Neural crest cell (in vitro differentiated cells): Measurements from ENCODE around the gene TCP1. TPM values are rescaled to one million over a fixed set of nuclear protein-coding genes. Genes with fewer than 3 reads are reported as not detected.
A peak's percentile ranks its signal among the peaks of the same experiment; 100 is the strongest.

Source experiments
- DNase-seq: peaks from one replicate; pipeline ENCODE4 v3.0.0; 2021; ENCODE audit warnings: low read depth, mixed read lengths, low spot score
- H3K27ac Mint-ChIP-seq: one replicate; pipeline ENCODE4 v1.8.0; 2021; ENCODE audit warnings: mild to moderate bottlenecking, mixed read lengths; ENCODE audit not compliant: unreplicated experiment
- H3K27me3 Mint-ChIP-seq: 2 replicates; pipeline ENCODE4 v1.8.0; 2021; ENCODE audit warnings: low read depth, mild to moderate bottlenecking, mixed read lengths
- H3K36me3 Mint-ChIP-seq: 2 replicates; pipeline ENCODE4 v1.8.0; 2021; ENCODE audit warnings: low read depth, mild to moderate bottlenecking, mixed read lengths
- H3K4me1 Mint-ChIP-seq: 2 replicates; pipeline ENCODE4 v1.8.0; 2021; ENCODE audit warnings: mixed read lengths
- H3K4me3 Mint-ChIP-seq: one replicate; pipeline ENCODE4 v1.8.0; 2021; ENCODE audit warnings: mild to moderate bottlenecking, mixed read lengths
- H3K9me3 Mint-ChIP-seq: 2 replicates; pipeline ENCODE4 v1.8.0; 2021; ENCODE audit warnings: mixed read lengths
- CTCF ChIP-seq: fragments of 200-600 bp; sonication (generic); conservative IDR thresholded peaks from 2 replicates; pipeline ENCODE4 v1.5.0; 2021; ENCODE audit warnings: antibody characterized with exemption, mild to moderate bottlenecking
- long read RNA-seq: library from polyadenylated mRNA; unstranded; transcript quantifications from one replicate; pipeline ENCODE4 v2.0.0, GENCODE V29; 2020
- total RNA-seq: library from RNA; stranded (reverse); gene quantifications from 2 replicates; pipeline ENCODE4 v1.2.1, GENCODE V29; 2021

Gene TCP1
- total RNA-seq: 246 and 248 TPM in 2 replicates
- long read RNA-seq, transcript TCP1-201 (12 exons, 2,499 nt): major isoform, 1,332 of 1,415 reads
- long read RNA-seq, partial matches to known transcripts: 38 of 1,415 reads
- long read RNA-seq, other reads (novel, unspliced or antisense): 41 of 1,415 reads

DNA sequence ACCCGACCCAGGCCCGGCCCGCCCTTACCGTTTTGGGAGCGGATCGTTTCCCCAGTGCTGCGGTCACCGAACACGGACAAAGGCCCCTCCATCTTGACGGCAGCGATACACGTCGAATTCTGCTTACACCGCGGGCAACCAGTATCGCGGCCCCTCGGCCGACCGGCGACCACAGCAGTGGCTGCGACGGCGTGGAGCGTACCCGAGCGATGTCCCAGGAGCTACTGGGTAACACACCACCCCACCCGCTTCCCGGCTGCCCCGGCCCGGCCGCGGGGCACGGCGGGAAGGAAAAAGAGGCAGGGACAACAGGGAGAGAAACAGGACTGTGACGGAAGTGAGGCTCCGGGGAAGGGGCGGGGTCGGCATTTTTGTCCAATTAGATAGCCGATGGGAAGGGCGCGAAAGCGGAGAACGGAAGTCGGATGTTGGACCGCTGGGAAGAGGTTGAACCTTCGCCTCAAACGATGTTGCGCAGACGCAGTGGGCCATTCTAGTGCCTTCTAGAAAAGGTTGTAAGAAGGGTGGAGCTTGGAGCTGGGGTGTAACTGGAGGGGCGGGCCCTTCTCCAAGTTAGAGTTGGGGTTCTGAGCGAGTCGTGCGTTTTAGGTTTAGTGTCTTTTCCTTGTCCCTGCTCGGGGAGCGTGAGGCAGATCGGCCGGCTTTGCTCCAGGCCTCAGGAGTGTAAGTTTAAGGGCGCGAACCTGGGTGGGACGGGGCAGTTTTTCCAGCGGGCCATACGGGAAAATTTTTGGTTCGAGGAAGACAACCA, at the start of gene TCP1:
Gene TCP1 (minus strand): TSS at position 226 of the 772 bp plus-strand sequence. CDS start 134 bp downstream, at position 92.
- no peaks in the 10 kb centered on the region for H3K9me3 Mint-ChIP-seq
- H3K4me3 Mint-ChIP-seq: peak within 1 kb of the TSS; percentile 98
- TF ChIP-seq CTCF: no peak
- peaks cover 59% of the 10 kb centered on the region for H3K4me1 Mint-ChIP-seq
- H3K27me3 Mint-ChIP-seq: peaks cover 2% of the 10 kb centered on the region
- peak; percentile 97 for DNase-seq
- peaks cover 25% of the 10 kb centered on the region for H3K36me3 Mint-ChIP-seq
- H3K27ac Mint-ChIP-seq: peak within 1 kb of the TSS; percentile 98

- Mint-ChIP-seq H3K4me1 (no peaks in the 10 kb centered on the region), H3K9me3 (no peaks in the 10 kb centered on the region), H3K36me3 (no peaks in the 10 kb centered on the region), H3K4me3 (no peak overlapping the region), H3K27ac (no peak overlapping the region), H3K27me3 (no peaks in the 10 kb centered on the region)
- DNase-seq: no peak
- no peak for TF ChIP-seq CTCF
These were observed 48.8 kb upstream of the TCP1 start for GRCh38 chr6:159838020-159838744.

- no peaks in the 10 kb centered on the region for H3K4me1 Mint-ChIP-seq
- DNase-seq: no peak
- H3K27ac Mint-ChIP-seq: no peak overlapping the region
- H3K4me3 Mint-ChIP-seq: no peak overlapping the region
- no peaks in the 10 kb centered on the region for H3K36me3 Mint-ChIP-seq
- H3K9me3 Mint-ChIP-seq: no peaks in the 10 kb centered on the region
- no peaks in the 10 kb centered on the region for H3K27me3 Mint-ChIP-seq
- no peak for TF ChIP-seq CTCF
These were observed 48.1 kb upstream of the TCP1 start for GRCh38 chr6:159837511-159837910.

GRCh38 chr6:159836718-159837490, 47.5 kb upstream of the TCP1 start:
- no peak overlapping the region for H3K4me3 Mint-ChIP-seq
- no peak for DNase-seq
- no peaks in the 10 kb centered on the region for H3K27me3 Mint-ChIP-seq
- no peaks in the 10 kb centered on the region for H3K36me3 Mint-ChIP-seq
- H3K4me1 Mint-ChIP-seq: no peaks in the 10 kb centered on the region
- H3K27ac Mint-ChIP-seq: no peak overlapping the region
- H3K9me3 Mint-ChIP-seq: no peaks in the 10 kb centered on the region
- TF ChIP-seq CTCF: no peak

GRCh38 chr6:159833997-159834603, 44.7 kb upstream of the TCP1 start:
- Mint-ChIP-seq H3K9me3 (no peaks in the 10 kb centered on the region), H3K27ac (no peak overlapping the region), H3K36me3 (no peaks in the 10 kb centered on the region), H3K4me3 (no peak overlapping the region), H3K4me1 (peaks cover 10% of the 10 kb centered on the region), H3K27me3 (no peaks in the 10 kb centered on the region)
- no peak for TF ChIP-seq CTCF
- no peak for DNase-seq
